ENCODE results near the gene TRAPPC3.

TRAPPC3 gene

DNA sequence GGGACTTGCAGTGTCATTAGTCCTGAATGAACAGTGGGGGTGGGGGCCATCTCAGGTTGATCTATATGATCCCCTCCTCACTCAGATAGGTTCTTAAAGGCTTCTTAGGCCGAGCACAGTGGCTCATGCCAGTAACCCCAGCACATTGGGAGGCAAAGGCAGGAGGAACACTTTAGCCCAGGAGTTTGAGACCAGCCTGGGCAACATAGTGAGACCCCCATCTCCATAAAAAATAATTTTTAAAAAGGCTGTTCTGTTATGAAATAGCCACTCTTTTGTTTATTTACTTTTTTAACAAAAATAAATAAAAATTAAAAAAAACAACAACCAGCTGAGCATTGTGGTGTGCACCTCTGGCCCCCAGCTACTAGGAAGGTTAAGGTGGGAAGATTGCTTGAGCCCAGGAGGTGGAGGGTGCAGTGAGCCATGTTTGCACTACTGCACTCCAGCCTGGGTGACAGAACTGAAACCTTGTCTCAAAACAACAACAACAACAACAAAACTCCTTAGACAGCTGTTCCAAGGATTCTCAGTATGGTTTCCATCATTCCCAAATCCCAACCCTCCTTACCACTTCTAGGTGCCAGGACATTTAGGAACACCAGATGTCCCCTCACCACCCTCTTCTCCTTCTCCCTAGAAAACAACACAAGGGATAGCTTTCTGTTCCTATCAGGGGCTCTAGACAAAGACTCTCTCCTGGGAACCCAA lies 2.0 kb upstream of the TRAPPC3 start:
- no peak for DNase-seq

DNA sequence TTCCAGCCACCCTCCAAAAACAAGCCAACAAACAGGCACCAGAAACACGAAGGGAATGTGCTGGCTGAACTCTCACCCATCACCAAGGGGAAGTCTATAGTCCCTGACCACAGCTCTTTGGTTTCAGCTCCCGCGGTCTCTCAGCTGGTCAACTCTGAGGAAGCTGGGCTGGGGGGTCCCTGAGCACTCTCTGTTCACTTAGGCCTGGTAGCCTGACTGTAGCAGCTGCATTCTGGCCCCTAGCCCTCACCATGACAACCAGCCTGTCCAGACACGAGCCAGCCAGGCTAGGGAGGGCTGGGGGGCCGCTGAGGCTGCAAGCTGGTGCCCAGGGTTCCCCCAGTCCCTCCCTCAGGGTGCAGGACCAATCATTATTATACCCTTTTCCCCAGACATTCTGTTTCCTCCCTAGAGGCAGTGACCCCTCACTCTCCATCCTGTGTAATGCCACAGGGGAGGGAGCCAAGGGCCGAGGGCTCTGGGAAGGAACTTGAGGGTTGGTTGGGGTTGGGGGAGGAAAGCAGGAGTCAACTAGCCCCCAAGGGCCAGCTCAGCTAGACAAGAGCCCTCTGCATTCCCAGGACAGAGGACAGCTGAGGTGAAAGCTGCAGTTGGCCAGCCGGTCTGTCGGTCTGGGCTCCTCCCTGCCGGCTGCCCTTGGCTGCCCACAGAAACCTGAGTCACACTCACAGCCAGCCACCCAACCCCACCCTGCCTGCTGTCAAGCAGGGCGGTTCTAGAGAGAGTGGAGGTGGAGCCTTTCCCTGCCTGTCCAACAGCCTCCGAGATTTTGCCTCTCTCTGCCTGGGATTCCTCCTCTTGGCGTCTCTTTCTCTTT lies 1.2 kb upstream of the TRAPPC3 start:
- DNase-seq: peak; percentile 95

DNA sequence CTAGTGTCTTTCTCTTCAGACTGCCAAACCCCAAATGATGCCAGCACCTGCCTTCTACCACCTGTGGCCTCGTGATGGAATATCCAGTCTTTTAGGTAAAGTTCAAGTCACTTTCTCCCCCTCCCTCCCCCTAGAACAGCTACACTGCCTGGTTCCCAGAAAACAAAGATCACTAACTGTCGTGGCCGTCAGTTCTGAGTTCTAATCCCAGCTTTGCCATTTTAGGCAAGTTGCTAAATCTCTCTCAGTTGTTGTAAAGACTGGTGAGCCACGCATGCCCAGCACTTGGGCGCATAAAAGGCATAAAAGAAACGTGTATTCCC lies 648 bp upstream of the TRAPPC3 start:
- DNase-seq: no peak

DNA sequence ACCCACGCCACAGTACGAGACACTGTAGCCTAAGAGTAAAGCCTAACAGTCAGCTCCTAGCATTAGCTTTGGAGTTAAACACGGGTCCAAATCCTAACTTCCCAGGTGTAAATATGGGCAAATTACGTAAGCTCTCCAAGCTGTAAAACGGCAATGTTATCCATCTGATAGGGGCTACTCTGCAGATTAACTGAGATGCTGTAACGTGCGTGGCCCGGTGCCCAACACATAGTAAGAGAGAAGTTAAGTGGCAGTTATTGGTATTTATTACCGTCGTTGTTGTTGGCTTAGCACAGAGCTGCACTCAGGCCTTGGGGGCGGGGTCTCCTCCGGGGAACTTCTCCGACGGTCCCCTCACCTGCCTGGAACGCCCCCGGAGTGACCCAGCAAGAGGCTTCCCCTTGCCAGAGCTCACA lies 457 bp downstream of the TRAPPC3 start:
- no peak for DNase-seq

DNA sequence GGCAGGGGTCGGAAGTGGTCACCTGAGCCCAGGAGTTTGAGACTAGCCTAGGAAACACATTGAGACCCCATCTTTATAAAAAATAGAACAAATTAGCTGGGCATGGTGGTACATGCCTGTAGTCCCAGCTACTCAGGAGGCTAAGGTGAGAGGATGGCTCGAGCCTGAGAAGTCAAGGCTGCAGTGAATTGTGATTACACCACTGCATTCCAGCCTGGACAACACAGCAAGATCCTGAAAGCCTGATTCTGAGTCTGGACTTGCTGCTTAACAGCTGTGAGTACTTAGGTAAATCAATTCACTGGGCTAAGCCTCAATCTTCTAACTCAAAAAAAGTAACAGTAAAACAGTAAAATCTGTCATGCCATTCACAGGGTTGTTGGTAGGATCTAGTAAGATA lies 4.9 kb downstream of the TRAPPC3 start:
- no peak for DNase-seq

DNA sequence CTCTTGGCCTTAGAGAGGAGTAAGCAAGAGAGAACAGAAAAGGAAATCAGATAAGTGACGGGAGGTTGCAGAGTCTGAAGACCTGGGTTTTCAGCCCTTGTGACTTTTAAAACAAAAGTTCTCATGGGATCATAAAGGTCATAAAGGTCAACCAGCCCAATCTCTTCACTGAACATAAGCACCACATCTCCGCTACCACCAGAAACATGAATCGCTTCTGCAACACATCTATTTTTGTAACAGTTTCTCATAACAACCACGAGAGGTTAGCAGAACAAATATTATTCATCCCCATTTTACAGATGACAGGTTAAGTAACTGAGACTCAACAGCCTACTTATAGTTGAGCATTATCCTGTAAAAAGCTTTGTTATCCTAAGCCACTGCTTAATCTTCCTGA lies 5.9 kb downstream of the TRAPPC3 start:
- DNase-seq: no peak

DNA sequence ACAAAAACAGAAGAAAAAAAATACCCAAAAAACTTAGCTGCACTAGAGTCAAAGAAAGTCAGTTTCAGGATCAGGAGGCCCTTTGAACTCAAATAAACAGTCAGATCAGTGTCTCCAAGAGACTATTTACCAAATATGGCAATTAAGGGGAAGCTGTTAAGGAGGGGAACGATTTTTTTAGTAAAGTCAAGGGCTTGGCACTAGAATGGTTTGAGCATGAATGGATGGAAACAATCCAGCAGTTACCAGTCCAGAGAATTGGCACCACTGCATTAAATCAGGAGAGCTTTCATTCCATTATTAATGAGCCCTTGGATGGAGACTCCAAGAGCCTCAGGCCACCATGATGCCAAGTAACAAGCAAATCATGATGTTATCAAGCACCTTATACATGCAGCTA lies 7.2 kb downstream of the TRAPPC3 start:
- DNase-seq: no peak

DNA sequence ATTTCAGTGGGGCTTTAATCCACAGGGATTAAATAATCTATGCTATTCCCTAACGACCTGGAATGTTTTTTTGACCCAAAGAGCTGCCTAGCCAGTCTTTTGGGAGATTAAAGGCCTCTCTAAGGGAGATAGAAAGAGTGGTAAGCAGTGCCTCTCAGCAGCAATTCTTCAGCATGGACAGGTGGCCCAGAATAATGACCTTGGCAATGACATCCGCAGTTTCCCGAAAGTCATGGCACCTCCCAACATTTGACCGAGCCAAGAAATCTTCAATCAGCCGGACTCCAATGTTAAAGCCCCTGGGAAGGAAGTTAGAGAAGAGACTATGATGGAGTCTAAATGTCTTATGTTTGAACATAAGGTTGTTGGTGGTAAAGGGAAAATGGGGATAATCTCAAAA lies 9.8 kb downstream of the TRAPPC3 start:
- DNase-seq: no peak

DNA sequence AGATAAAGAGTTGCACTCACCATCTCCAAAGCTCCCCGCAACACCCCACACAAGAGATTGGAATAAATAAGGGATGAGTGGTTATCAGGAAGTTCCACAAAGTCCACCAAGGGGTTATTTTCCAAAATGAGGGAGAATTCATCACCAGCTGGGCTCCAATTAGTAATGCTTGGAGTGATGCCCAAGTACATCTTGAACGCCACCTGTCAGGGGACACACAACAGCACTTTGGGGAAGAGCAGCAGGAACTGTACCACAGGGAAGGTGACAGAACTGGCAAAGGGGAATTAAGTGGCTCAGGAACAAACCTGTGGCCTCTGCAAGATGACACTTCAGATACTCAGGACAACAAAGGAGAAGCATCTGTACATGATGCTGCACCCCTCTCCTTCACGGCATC lies 11.5 kb downstream of the TRAPPC3 start:
- DNase-seq: no peak

DNA sequence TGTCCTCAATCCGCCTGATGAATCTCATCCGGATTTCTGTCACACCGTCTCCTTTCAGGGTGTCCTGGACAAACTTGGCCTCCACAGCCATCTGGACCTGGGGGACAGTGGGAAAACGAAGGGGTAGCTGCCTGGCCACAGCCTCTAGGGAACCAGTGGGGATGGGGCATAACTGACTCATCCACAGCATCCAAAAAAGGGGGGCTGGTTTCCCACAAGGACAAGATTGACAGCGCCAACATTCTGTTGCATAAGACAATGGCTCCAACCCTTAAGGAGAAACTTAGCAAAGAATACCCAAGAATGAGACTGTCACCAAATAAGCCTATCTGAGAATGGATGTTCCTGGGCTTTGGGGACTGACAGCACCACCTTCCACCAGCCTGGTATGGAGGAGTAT lies 12.1 kb downstream of the TRAPPC3 start:
- no peak for DNase-seq

DNA sequence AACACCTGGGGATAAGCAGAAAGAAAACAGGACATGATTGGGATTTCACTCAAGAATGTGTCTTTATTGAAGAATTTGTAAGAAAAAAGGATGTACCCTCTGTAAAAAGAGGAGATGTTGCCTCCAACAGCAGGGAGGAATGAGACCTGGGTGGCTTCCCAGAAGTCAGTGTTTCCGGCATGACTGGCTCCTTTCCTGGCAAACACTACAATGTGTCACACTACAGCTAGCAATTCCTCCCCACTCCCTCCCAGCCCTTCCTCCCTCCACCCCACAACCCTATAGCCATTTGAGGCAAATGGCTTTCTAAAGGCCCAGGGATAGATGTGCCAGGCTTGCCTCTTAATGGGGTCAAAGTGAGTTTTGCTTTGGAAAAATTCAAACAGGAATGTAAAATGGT lies 12.8 kb downstream of the TRAPPC3 start:
- DNase-seq: no peak

DNA sequence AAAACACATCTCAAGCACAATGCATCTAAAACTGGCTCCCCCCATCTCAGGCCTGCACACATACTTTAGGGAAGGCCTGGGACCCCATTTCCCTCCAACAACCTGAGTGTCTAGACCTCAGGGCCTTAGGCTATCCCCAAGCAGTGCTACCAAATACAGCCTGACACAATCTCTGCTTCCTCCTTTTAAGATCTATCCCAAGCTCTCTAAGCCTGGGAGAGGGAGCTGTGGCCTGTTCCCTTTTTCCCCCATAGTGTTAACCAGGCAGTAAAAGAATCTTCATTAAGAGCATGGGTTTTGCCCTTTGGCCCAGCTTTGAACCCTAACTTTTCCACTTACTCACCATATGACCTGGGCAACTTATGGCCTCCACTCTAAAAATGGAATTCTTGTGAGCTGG lies 13.5 kb downstream of the TRAPPC3 start:
- DNase-seq: no peak

DNA sequence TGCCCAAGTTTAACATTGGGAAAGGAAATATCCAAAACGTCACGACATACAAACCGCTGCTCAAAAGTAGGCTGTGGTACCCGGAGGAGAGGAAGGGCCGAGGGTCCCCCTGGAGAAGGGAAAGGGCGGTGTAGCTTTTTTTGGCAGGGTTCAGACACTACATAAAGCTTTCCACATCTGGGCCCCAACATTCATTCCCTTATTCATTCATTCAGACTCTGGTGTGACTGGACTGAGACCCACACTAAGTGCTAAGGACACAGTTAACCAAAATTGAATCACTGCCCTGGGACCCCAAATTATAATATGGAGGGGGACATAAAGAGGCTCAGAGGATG lies 14.0 kb downstream of the TRAPPC3 start:
- DNase-seq: no peak

DNA sequence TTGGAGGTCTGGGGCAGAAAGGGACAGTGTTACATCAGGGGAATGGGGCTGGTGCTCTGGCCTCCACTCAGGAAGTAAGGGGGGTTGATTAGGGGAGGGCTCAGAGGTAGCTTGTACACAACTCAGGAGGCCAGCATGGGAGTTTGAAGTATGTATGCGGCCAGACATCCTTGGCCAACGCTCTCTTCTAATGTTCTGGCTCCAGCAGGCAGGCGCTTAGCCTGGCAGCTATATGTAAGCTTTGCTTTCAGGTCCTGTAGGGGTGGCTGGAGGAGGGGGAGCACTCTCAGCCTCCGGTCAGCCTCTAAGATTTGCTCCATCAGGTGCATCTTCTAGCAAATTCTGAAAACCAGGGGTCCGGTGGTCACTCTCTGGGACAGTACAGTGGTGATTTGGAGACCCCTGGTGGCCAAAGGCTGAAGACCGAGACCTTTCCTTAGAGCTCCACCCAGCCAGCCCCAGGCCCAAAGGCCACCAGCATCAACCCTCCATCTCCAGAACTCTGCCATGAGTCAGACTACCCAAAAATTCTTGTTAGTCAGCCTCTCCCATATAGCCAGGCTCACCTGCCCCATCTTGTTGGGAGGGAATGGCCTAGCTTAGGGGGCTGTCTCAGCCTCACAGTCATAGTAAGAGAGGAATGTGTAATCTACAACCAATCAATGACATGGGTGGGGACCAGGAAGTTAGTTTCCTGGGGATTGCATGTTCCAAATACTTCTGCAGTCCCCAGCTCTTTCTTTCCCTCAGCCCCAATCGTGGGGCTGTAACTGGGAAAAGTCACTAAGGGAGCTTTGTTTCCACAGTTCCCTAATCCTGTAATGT lies 14.6 kb downstream of the TRAPPC3 start:
- DNase-seq: peak; percentile 23

DNA sequence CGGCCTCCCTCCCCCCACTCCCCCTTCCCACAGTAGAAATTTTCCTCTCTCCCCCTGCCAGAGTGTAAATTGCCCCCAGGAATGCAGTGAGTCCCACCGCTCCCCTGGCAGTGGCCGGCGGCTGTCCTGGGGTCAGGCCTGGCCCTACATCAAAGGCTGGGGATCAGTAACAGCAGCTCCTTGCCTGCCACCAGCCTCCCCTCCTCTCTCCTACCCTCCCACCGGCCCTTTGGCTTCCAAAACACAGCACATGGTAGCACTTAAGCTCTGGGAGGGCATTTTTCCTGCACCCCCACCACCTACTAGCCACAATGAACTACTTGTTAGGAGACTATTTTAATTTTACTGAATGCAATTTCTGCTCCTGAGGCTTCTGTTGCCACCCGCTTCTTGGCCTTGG lies 15.3 kb downstream of the TRAPPC3 start:
- no peak for DNase-seq

DNA sequence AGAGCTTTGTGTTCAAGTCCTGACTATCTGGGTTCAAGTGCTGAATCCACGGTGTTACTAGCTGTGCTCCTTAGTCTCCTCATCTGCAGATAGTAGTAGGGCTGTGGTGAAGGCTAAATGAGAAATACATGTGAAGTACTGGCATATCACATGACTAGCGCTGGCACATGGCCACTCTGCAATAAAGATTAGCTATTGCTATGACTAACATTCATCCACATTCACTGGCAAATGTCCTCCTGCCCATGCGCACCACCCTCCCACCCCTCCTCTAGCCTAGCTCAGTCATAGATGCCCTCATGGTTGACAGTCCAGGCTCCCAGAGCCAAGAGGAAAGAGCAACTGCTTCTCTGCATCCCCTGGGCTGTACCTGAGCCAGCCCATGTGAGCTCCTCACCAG lies 15.8 kb downstream of the TRAPPC3 start:
- DNase-seq: peak; percentile 93

DNA sequence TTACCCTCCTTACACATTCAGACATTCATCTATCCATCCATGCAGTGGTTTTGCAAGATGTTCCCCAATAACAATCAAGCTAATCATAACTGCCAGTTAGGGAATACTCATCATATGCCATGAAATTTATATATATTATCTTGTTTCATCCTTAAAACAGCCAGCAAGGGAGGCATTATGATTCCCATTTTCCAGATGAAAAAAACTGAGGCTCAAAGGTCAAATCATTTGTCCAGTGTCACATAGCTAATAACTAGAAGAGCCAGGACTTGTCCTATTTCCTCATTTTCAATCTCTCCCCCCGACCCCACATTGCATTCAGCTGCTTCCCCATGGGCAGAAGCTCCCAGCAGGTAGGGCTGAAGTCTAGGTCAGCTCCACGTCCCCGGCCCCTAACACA lies 17.3 kb downstream of the TRAPPC3 start:
- DNase-seq: no peak

DNA sequence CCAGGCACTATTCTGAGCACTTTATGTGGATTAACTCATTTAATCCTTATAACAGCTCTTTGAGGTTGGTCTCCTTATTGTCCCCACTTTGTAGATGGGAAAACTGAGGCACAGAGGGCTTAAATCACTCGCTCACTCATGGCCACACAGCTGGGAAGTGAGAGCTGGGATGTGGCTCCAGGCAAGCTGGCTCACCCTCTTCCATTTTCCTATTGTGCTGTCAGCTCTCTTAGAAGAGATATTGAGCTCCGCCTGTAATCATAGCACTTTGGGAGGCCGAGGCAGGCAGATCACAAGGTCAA lies 20.4 kb downstream of the TRAPPC3 start:
- no peak for DNase-seq

DNA sequence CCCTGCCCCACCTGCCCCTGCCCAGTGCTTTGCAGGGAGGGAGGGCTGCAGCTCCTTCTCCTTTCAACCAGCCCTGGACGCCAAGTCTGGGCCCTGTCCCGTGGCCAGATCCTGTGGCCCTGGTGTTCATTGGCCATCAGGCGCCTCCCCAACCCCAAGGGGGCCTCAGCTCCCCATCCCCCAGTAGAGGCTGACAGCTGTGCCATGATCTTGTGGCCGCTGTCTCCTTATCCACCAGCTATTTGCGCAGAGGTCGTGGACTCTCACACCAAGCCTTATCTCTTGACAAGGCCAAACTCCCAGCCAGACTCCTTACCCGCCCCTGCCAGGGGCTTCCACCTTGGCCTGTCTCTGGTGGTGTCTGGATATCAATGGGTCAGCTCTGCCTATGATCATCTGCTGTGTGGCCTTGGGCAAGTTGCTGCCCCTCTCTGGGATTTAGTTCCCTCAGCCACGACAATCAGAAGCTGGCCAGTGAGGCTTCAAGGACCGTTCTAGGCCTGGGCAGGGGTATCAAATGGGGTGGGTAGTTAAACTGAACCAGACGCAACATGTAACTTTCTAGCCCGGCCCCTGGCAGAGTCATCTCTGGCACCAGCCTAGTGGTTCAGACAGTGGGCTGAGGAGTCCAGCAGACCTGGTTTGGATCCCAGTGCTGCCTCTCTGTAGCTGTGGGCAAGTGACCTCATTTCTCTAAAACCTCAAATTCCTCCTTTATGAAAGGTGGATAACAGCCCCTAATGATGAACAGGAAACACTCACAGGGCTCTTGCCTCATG lies 21.0 kb downstream of the TRAPPC3 start:
- DNase-seq: no peak

DNA sequence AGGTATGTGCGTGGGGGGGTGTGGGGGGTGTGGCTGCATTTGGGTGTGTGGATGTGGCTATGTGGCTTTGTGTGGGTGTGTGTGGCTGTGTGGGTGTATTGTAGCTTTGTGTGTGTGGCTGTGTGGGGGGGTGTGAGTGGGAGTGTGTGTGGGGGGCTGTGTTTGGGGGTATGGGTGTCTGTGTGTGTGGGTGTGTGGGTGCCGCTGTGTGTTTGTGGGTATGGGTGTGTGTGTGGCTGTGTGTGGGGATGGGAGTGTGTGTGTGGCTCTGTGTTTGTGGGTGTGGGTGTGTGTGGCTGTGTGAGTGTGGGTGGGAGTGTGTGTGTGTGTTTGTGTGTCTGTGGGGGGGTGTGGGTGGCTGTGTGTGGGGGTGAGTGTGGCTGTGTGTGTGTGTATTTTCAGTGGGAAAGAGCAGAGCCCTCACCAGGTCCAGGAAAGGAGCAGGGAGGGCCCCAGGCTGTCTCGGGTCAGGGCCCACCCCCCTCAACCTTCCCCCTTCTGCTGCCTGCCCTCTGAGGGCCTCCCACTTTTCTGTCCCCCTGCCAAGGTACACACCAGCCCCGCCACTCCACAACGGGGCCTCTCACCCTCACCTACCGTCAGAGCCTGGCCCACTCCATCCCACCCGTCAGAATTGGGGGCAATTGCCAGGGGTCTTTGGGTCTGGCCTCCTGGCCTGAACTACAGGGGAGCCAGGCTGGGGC lies 22.3 kb downstream of the TRAPPC3 start:
- DNase-seq: no peak

DNA sequence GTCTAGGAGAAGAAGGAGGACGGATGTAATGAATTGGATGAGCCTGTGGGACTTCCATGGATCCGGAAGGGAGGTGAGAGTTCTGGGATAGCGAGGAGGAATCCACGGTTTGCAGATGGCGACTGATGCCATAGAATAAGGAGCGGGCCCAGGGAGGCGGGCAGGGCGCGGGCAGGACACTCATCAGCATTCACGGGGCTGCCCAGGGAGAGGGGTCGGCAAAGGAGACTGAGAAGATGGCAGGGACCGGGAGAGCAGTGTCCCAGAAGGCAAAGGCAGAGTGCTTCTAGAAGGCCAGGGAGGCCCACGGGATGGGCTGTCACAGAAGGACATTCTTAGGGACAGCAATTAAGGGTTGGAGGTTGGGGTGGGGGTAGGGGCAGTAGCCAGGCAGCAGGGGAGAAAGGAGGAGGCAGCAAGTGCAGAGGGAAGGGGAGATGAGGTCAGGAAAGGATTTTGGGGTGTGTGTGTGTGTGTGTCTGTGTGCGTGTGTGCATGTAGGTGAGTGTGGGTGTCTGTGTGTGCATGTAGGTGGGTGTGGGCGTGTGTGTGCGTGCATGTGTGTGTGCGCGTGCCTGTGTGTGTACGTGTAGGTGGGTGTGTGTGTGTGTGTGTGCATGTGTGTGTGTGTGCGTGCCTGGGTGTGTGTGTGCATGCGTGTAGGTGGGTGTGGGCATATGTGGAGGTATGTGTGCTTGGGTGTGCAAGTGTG lies 23.1 kb downstream of the TRAPPC3 start:
- no peak for DNase-seq
